ENCODE results near the gene MYH7. TPM values are rescaled to one million over a fixed set of nuclear protein-coding genes. Genes with fewer than 3 reads are reported as not detected.
"Not testable (repeated sequence)": the region's sequence is repeated elsewhere in the genome, so short reads cannot be mapped to it uniquely, and the experiment has no call there.

Gene MYH7
- polyA plus RNA-seq, 3 donors, result 0.19 to 0.53 (median 0.35) TPM

GRCh38 chr14:23433457-23433856, 2.0 kb downstream of the MYH7 start:
- DNase-seq (ENCODE audit: extremely low read depth in 1 of 11, low read depth in 9 of 11, low spot score in 4 of 11), result no peak

GRCh38 chr14:23432946-23433345, 2.5 kb downstream of the MYH7 start:
- no peak for DNase-seq (ENCODE audit: extremely low read depth in 1 of 11, low read depth in 9 of 11, low spot score in 4 of 11)

GRCh38 chr14:23432102-23432925, 3.1 kb downstream of the MYH7 start:
- DNase-seq (ENCODE audit: extremely low read depth in 1 of 11, low read depth in 9 of 11, low spot score in 4 of 11), result no peak

GRCh38 chr14:23431486-23431885, 4.0 kb downstream of the MYH7 start:
- DNase-seq (ENCODE audit: extremely low read depth in 1 of 11, low read depth in 9 of 11, low spot score in 4 of 11), result no peak

- DNase-seq (ENCODE audit: extremely low read depth in 1 of 11, low read depth in 9 of 11, low spot score in 4 of 11), result peak in 2 of 11 donors; percentile 36 to 68
Measured at GRCh38 chr14:23430723-23431085, 4.8 kb downstream of the MYH7 start.

- no peak for DNase-seq (ENCODE audit: extremely low read depth in 1 of 11, low read depth in 9 of 11, low spot score in 4 of 11)
Measured at GRCh38 chr14:23430016-23430722, 5.3 kb downstream of the MYH7 start.

GRCh38 chr14:23428686-23429495, 6.6 kb downstream of the MYH7 start:
- DNase-seq (ENCODE audit: extremely low read depth in 1 of 11, low read depth in 9 of 11, low spot score in 4 of 11), result no peak

GRCh38 chr14:23425798-23426197, 9.7 kb downstream of the MYH7 start:
- DNase-seq (ENCODE audit: extremely low read depth in 1 of 11, low read depth in 9 of 11, low spot score in 4 of 11), result not testable (repeated sequence)

GRCh38 chr14:23425169-23425568, 10.3 kb downstream of the MYH7 start:
- DNase-seq (ENCODE audit: extremely low read depth in 1 of 11, low read depth in 9 of 11, low spot score in 4 of 11), result no peak

GRCh38 chr14:23423657-23424056, 11.8 kb downstream of the MYH7 start:
- no peak for DNase-seq (ENCODE audit: extremely low read depth in 1 of 11, low read depth in 9 of 11, low spot score in 4 of 11)

GRCh38 chr14:23421594-23421993, 13.9 kb downstream of the MYH7 start:
- DNase-seq (ENCODE audit: extremely low read depth in 1 of 11, low read depth in 9 of 11, low spot score in 4 of 11), result no peak

- DNase-seq (ENCODE audit: extremely low read depth in 1 of 11, low read depth in 9 of 11, low spot score in 4 of 11), result not testable (repeated sequence)
Measured at GRCh38 chr14:23419646-23420045, 15.8 kb downstream of the MYH7 start.

- no peak for DNase-seq (ENCODE audit: extremely low read depth in 1 of 11, low read depth in 9 of 11, low spot score in 4 of 11)
Measured at GRCh38 chr14:23418021-23418420, 17.4 kb downstream of the MYH7 start.

GRCh38 chr14:23417269-23417668, 18.2 kb downstream of the MYH7 start:
- not testable (repeated sequence) for DNase-seq (ENCODE audit: extremely low read depth in 1 of 11, low read depth in 9 of 11, low spot score in 4 of 11)

- DNase-seq (ENCODE audit: extremely low read depth in 1 of 11, low read depth in 9 of 11, low spot score in 4 of 11), result no peak
Measured at GRCh38 chr14:23416801-23417200, 18.7 kb downstream of the MYH7 start.

- no peak for DNase-seq (ENCODE audit: extremely low read depth in 1 of 11, low read depth in 9 of 11, low spot score in 4 of 11)
Measured at GRCh38 chr14:23415821-23416778, 19.4 kb downstream of the MYH7 start.

- DNase-seq (ENCODE audit: extremely low read depth in 1 of 11, low read depth in 9 of 11, low spot score in 4 of 11), result no peak
Measured at GRCh38 chr14:23414906-23415820, 20.3 kb downstream of the MYH7 start.

- DNase-seq (ENCODE audit: extremely low read depth in 1 of 11, low read depth in 9 of 11, low spot score in 4 of 11), result no peak
Measured at GRCh38 chr14:23414254-23414653, 21.2 kb downstream of the MYH7 start.
